ENCODE data around the gene MAMSTR.

DNA sequence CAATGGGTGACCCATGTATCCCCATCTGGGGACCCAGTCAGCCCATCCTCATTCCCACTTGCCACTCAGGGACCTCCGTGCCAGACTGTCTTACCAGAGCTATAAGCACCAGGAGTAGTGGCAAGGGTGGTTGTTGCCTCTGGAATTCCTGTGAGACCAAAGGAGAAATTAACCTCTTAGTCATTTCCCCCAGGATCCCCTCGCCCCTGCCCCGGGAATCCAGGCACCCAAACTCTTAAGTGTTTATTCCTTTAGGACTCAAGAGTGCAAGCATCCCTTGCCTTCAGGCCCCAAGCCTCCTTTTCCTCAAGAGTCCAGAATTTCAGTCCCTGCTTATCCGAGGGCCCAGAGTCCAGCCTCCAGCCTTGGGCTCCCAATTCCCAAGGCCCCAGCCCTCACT is 55.9 kb downstream of the MAMSTR start:
- TF ChIP-seq CTCF (IDR thresholded peaks at IDR 0.05; ENCODE audit: low read length), result no peak
- no peak for TF ChIP-seq EZH2 (optimal IDR thresholded peaks at IDR 0.05; ENCODE audit: low read depth, low read length)
